ENCODE data around the gene ABCC11. TPM values are rescaled to one million over a fixed set of nuclear protein-coding genes. Genes with fewer than 3 reads are reported as not detected.

Gene ABCC11
- total and polyA plus RNA-seq, 2 of the 13 experiments (the other 11 are each of a cell fraction or from before 2014, with no cell fraction given): 1.0 to 1.4 TPM

- no peak; the same call in 1 of the 2 replicates for TF ChIP-seq ZNF281 (CRISPR knock-in tag; IDR thresholded peaks at IDR 0.05; ENCODE audit: borderline replicate concordance)
- no peak for TF ChIP-seq ZNF703 (CRISPR knock-in tag; IDR thresholded peaks at IDR 0.05; ENCODE audit: borderline replicate concordance)
- peak; percentile 94; the same call in 1 of the 2 replicates for TF ChIP-seq ZFYVE20 (CRISPR knock-in tag; IDR thresholded peaks at IDR 0.05; ENCODE audit: borderline replicate concordance, low read depth)
- peak; percentile 86; the same call in 1 of the 2 replicates for TF ChIP-seq ZNF768 (CRISPR knock-in tag; IDR thresholded peaks at IDR 0.05)
- TF ChIP-seq E2F2 (CRISPR knock-in tag; IDR thresholded peaks at IDR 0.05; ENCODE audit: borderline replicate concordance): peak; percentile 74; the same call in 1 of the 2 replicates
- no peak; the same call in none of the 2 replicates for TF ChIP-seq ZNF782 (CRISPR knock-in tag; IDR thresholded peaks at IDR 0.05; ENCODE audit: borderline replicate concordance)
- peak; percentile 75; the same call in 1 of the 2 replicates for TF ChIP-seq ZNF850 (CRISPR knock-in tag; conservative IDR thresholded peaks at IDR 0.05)
- TF ChIP-seq NFATC3 (CRISPR knock-in tag; IDR thresholded peaks at IDR 0.05): no peak; the same call in 1 of the 2 replicates
- TF ChIP-seq KDM5A (IDR thresholded peaks at IDR 0.05; ENCODE audit: borderline replicate concordance, low read length): peak; percentile 85; the same call in 1 of the 2 replicates
- peak; percentile 98 for TF ChIP-seq ZFY (CRISPR knock-in tag; IDR thresholded peaks at IDR 0.05)
- TF ChIP-seq IKZF5 (CRISPR knock-in tag; IDR thresholded peaks at IDR 0.05): peak; percentile 96
- TF ChIP-seq PPARG (CRISPR knock-in tag; conservative IDR thresholded peaks at IDR 0.05): peak; percentile 97
- no peak for TF ChIP-seq ZNF296 (CRISPR knock-in tag; conservative IDR thresholded peaks at IDR 0.05)
- peak; percentile 96 for TF ChIP-seq ZNF275 (CRISPR knock-in tag; IDR thresholded peaks at IDR 0.05; ENCODE audit: borderline replicate concordance)
- TF ChIP-seq POLR2AphosphoS2 (IDR thresholded peaks at IDR 0.05; ENCODE audit: low read depth, low read length): no peak
- TF ChIP-seq RXRA (CRISPR knock-in tag; IDR thresholded peaks at IDR 0.05): peak; percentile 85
- peak; percentile 77 for TF ChIP-seq ZIK1 (CRISPR knock-in tag; IDR thresholded peaks at IDR 0.05; ENCODE audit: borderline replicate concordance, low read depth)
- peak; percentile 1; the same call in 1 of the 2 replicates for TF ChIP-seq NAIF1 (CRISPR knock-in tag; IDR thresholded peaks at IDR 0.05; ENCODE audit: borderline replicate concordance)
- no peak for TF ChIP-seq HDAC6 (IDR thresholded peaks at IDR 0.05; ENCODE audit: low read depth, low read length)
- TF ChIP-seq ZNF253 (CRISPR knock-in tag; IDR thresholded peaks at IDR 0.05; ENCODE audit: borderline replicate concordance): 0 out of 2 replicates have a peak, but pooled peaks have one; percentile 85
- TF ChIP-seq ZNF557 (CRISPR knock-in tag; IDR thresholded peaks at IDR 0.05): peak; percentile 56; the same call in 1 of the 2 replicates
- TF ChIP-seq NR2F1 (CRISPR knock-in tag; IDR thresholded peaks at IDR 0.05): peak; percentile 17 to 55; a peak in 2 of 4 replicates
Measured at GRCh38 chr16:48244080-48244862, 3.1 kb downstream of the ABCC11 start, which contains the start of gene LONP2 (continued).

Measured in HepG2 (cell line).